ENCODE results near the gene RNF126.

DNA sequence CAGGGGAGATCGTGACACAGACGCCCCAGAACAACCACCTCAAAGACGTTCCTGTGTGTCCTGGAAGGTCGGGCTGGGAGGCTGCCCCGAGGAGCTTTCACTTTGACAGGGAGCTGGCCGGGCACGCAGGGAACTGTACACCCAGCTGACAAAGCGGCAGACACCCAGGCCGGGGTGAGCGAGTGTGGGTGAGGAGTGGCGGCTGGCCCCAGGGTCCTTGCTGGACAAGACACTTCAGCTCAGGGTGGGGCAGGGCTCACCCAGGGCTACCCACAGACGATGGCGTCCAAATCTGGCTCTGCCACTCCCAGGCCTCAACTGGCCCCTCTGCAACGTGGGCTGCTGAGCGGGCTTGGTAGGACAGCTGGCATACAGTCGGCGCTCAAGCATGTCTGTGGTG lies 21.3 kb downstream of the RNF126 start:
- TF ChIP-seq, protein P1, sequence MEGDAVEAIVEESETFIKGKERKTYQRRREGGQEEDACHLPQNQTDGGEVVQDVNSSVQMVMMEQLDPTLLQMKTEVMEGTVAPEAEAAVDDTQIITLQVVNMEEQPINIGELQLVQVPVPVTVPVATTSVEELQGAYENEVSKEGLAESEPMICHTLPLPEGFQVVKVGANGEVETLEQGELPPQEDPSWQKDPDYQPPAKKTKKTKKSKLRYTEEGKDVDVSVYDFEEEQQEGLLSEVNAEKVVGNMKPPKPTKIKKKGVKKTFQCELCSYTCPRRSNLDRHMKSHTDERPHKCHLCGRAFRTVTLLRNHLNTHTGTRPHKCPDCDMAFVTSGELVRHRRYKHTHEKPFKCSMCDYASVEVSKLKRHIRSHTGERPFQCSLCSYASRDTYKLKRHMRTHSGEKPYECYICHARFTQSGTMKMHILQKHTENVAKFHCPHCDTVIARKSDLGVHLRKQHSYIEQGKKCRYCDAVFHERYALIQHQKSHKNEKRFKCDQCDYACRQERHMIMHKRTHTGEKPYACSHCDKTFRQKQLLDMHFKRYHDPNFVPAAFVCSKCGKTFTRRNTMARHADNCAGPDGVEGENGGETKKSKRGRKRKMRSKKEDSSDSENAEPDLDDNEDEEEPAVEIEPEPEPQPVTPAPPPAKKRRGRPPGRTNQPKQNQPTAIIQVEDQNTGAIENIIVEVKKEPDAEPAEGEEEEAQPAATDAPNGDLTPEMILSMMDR (IDR thresholded peaks at IDR 0.05), result no peak
- TF ChIP-seq POLR2A (IDR thresholded peaks at IDR 0.05), result no peak
- TF ChIP-seq POLR2AphosphoS5 (IDR thresholded peaks at IDR 0.05; ENCODE audit: insufficient read depth in 1 of 2, low read depth in 1 of 2), result no peak
